Stimulated activated CD4-positive, alpha-beta T cell treated with anti-CD3 and anti-CD28 coated beads, Interleukin-1b, Interleukin-23, amount 100 ng/mL, for 4 hours (primary cell): ENCODE results near the gene PCDHGA7.
"Not testable (repeated sequence)": the region's sequence is repeated elsewhere in the genome, so short reads cannot be mapped to it uniquely, and the experiment has no call there.

ENCODE experiments used
- DNase-seq, 2 donors: peaks; one replicate each; pipeline ENCODE4 v3.0.0-alpha.2; 2020; ENCODE audit warnings: low read depth in 2 of 2

The PCDHGA7 gene

GRCh38 chr5:141366016-141366896 is 16.3 kb upstream of the PCDHGA7 start:
- no peak for DNase-seq

GRCh38 chr5:141369994-141370848 is 12.3 kb upstream of the PCDHGA7 start, which contains the start of gene PCDHGB3:
PCDHGB3 (plus strand) TSS chr5:141370242; CDS start chr5:141370395, 153 bp downstream.
- no peak for DNase-seq

GRCh38 chr5:141371572-141372475 is 10.7 kb upstream of the PCDHGA7 start:
- no peak for DNase-seq

GRCh38 chr5:141373673-141374317 is 8.7 kb upstream of the PCDHGA7 start, which contains the start of gene PCDHGA6:
PCDHGA6 (plus strand) TSS chr5:141373891; CDS start chr5:141374084, 193 bp downstream.
- no peak for DNase-seq

- DNase-seq = no peak
Measured at GRCh38 chr5:141374627-141375026, 7.9 kb upstream of the PCDHGA7 start.

GRCh38 chr5:141375444-141376155 is 6.9 kb upstream of the PCDHGA7 start:
- DNase-seq = not testable (repeated sequence)

GRCh38 chr5:141383345-141383744 is 803 bp downstream of the PCDHGA7 start:
- no peak for DNase-seq

GRCh38 chr5:141384471-141385267 is 2.1 kb downstream of the PCDHGA7 start:
- DNase-seq = no peak

- DNase-seq = not testable (repeated sequence)
Measured at GRCh38 chr5:141387557-141388311, 5.2 kb downstream of the PCDHGA7 start, which contains the start of gene PCDHGB4. PCDHGB4 (plus strand) TSS chr5:141387698; CDS start chr5:141387885, 187 bp downstream.

GRCh38 chr5:141388661-141389060 is 6.1 kb downstream of the PCDHGA7 start:
- no peak for DNase-seq

- no peak for DNase-seq
Measured at GRCh38 chr5:141389153-141390042, 6.9 kb downstream of the PCDHGA7 start.

- DNase-seq = no peak
Measured at GRCh38 chr5:141392429-141393198, 10.1 kb downstream of the PCDHGA7 start, which contains the start of gene PCDHGA8. PCDHGA8 (plus strand) TSS chr5:141392633; CDS start chr5:141392814, 181 bp downstream.

GRCh38 chr5:141393267-141393666 is 10.7 kb downstream of the PCDHGA7 start:
- DNase-seq = no peak

- not testable (repeated sequence) for DNase-seq
Measured at GRCh38 chr5:141394401-141395187, 12.1 kb downstream of the PCDHGA7 start.

GRCh38 chr5:141397756-141398551 is 15.4 kb downstream of the PCDHGA7 start, which contains the start of gene PCDHGB5:
PCDHGB5 (plus strand) TSS chr5:141397947; CDS start chr5:141398128, 181 bp downstream.
- peak in 1 of 2 donors; percentile 24 for DNase-seq
